Stimulated activated naive CD4-positive, alpha-beta T cell (primary cell): Measurements from ENCODE around the gene PDE9A.
"Not testable (repeated sequence)": the region's sequence is repeated elsewhere in the genome, so short reads cannot be mapped to it uniquely, and the experiment has no call there.

Experiments
- DNase-seq, 6 experiments: peaks; one replicate each; lab custom pipeline; 2025; lab: John Stamatoyannopoulos, UW

Gene PDE9A

DNA sequence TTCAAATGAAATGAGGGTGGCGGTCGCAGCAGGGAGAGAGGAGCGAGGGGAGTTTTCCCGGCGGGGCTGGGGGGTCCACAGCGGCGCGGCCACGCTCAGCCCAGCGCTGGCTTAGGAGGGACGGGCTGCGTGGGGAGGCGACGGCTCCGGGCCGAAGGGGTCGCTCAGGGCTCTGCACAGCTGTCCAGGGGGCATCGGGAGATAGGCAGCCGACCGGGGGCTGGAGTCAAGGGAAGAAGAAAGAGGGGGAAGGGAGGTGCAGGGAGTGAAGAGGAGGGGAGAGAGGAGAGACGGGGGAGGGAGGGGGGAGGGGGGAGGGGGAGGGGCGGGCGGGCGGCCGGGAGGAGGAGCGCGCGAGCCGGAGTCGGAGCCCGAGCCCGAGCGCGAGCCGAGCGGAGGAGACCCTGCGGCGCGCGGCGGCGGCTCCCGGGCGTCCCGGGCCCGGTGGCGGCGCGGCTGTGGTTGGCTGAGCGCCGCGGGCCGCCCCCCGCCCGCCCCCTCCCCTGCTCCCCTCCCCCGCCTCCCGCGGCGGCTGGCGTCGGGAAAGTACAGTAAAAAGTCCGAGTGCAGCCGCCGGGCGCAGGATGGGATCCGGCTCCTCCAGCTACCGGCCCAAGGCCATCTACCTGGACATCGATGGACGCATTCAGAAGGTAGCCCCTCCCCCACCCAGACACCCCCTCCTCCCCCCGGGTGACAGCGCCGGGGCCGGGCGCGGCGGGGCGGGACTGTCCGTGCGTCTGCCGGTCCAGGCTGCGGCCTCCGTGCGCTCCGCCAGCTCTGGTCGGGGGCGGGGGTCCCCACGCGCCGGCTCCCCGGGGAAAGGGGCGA, at the start of gene PDE9A:
PDE9A (plus strand) TSS at position 391 of the 831 bp plus-strand sequence; CDS start at position 585, 194 bp downstream.
- DNase-seq: peak; percentile 19 to 54 (median 31)

GRCh38 chr21:42607102-42607501, 46.3 kb upstream of the PDE9A start:
- DNase-seq: no peak

- no peak for DNase-seq
These were observed 45.8 kb upstream of the PDE9A start for GRCh38 chr21:42607525-42608102.

DNA sequence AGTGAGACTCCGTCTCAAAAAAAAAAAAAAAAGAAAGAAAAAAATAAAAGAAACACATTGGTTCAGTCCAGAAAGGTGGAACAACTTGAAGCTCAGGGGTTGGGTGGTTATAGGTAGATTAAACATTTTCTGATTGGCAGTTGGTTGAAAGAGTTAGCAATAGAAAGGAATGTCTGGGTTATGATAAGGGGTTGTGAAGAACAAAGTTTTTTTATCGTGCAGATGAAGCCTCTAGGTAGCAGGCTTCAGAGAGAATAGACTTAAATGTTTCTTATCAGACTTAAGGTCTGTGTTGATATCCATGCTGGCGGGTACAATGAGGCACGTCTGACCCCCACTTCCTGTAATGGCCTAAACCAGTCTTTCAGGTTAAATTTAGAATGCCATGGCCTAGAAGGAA, 45.0 kb upstream of the PDE9A start:
- DNase-seq: no peak

DNA sequence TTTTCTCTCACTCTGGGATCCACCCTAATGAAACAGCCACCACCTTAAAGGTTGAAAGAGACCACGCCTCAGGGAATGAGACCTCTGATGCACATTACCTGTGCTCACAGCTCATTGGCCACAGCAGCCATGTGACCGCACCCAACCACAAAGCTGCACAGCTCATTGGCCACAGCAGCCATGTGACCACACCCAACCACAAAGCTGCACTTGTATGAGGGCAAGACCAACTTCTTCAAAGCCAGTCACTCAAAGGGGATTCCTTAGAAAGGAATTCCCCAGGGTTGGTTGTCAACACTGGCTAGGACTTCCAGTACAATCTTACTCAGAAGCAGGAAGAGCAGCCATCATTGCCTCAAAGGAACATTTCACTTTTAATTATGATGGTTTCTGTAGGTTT, 43.6 kb upstream of the PDE9A start:
- peak in 3 of 6 experiments; percentile 10 to 38 (median 13) for DNase-seq

DNA sequence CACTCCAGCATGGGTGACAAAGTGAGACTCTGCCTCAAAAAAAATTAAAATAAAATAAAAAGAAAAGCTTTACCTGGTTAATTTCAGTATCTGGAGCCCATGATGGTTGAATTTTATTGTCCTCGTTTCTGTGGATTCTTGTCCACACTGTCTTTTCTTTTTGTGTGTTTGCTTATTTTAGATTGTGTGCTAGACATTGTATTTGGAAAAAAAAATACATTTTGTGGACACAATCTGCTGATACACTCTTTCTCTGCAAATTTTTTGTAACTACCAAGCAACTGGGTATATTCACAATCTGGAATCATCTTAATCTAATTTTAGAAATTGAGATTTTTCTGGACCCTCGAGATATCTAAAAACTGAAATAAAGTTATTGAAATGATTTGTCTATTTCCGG, 41.6 kb upstream of the PDE9A start:
- no peak for DNase-seq

DNA sequence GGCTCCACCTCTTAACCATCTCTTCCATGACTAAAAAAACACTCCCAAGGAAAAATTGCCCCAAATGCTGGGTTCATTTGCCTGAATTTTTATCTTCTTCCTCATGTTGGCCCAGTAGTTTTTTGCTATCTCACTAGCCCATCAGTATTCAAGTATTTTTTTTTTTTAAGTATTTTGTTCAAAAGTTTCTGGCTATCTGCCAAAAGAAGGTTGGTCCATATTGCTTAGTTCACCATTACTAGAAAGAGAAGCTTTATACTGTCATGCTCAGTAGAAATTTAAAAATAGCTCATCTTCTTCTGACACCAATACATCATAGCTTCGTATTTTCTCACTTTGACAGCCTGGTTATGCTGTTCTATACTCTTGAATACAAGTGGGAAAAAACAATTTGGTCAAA, 41.0 kb upstream of the PDE9A start:
- no peak for DNase-seq

- DNase-seq: no peak
These were observed 39.7 kb upstream of the PDE9A start for GRCh38 chr21:42613756-42614155.

DNA sequence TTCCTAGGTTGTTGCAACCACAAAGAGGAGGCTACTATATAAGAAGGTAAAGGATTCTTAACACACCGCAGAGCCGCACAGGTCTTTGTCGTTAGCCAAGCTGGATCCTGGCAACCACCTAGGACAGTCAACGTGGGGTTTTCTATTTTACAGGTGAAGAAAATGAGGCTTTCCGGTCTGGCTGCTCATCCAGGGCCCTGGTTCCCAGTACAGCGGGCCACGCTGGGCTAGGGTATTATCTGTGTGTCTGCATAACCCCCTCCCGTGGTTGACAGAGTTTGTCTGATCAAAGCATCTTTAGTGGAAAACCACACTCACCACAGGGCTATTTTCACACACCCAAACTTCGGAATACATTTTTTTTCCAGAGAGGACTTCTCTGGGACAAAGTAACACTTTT, 39.0 kb upstream of the PDE9A start:
- DNase-seq: peak in 5 of 6 experiments; percentile 34 to 69 (median 49)

- DNase-seq: peak; percentile 35 to 75 (median 46)
These were observed 38.5 kb upstream of the PDE9A start for GRCh38 chr21:42614811-42615351.

GRCh38 chr21:42615377-42615776, 38.0 kb upstream of the PDE9A start:
- not testable (repeated sequence) for DNase-seq

GRCh38 chr21:42615924-42616323, 37.5 kb upstream of the PDE9A start:
- DNase-seq: no peak

DNA sequence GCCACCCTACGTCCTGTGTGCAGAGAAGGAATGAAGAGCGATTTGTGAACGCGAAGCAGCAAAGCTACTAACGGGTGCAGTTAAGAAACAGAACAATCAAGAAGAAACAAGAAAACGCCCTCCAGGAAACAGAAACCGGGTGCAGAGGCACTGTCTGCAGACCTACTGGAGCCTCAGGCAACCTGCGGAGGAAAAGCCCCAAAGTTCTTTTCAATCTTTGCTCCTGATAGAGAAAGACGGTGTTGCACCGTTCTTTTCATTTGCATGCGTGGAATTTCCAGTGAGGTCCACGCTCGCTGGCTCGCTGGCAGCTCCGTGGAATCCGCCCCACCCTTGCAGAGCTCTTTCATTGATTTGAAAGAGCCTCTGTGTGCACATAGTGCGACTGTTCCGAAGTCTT, 37.0 kb upstream of the PDE9A start:
- peak in 4 of 6 experiments; percentile 5 to 68 (median 50) for DNase-seq

DNA sequence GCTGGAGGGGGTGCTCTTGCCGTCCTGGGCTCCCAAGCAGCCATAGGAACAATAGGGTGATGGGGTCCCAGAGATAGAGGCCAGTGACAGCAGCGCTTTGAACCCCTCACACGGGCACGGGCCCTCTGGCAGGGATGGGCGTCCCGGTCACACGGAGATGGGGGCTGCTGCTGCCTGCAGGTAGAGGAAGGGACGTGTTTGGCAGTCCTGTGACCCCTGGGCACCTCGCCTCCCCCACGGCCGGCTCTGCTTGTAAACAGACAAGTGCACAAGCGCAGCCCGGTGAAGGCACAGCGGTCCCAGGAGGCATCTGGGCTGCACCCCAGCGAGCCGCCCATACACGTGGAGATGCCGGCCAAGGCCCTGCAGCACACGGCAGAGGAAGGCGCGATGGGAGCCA, 36.5 kb upstream of the PDE9A start:
- no peak for DNase-seq

DNA sequence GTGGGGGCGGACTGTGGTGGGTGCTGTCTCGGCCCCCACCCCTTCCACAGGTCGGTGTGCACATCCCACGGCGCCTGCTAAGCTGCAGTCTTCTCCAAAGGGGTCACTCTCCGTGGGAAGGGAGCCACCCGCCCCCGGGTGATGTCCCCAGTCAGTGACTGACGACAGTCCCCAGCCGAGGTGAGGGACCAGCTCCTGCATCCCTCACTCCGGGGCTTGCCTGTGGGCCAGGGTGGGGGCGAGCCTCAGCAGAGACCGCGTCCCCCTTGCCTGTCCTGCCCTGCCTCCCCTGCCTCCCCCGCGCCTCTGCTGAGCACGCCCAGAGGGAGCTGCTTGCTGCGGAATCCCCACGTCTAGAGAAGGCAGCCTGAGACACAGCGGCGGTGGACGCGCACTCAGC, 35.9 kb upstream of the PDE9A start:
- no peak for DNase-seq

DNA sequence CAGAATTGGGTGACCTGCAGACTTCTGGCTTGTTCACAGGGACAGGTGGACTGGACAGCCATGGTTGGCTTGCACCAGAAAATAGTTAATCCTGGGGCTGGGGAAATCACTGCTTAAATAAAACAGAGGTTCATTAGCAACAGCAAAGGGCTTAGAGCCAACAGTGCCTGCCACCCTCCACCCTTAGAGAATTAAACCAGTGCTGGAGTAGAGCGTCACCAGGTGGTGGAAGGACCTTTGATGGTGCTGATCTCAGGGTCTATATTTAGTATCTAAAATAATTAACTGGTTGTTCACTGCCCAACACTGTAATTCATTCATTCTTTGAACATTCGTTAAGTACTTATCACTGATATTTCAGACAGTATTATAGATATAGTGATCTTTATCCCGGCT, 34.7 kb upstream of the PDE9A start:
- no peak for DNase-seq

- DNase-seq: no peak
These were observed 34.3 kb upstream of the PDE9A start for GRCh38 chr21:42619166-42619565.

GRCh38 chr21:42619841-42620240, 33.6 kb upstream of the PDE9A start:
- no peak for DNase-seq

GRCh38 chr21:42621166-42621818, 32.1 kb upstream of the PDE9A start:
- DNase-seq: no peak

- no peak for DNase-seq
These were observed 31.6 kb upstream of the PDE9A start for GRCh38 chr21:42621819-42622177.

DNA sequence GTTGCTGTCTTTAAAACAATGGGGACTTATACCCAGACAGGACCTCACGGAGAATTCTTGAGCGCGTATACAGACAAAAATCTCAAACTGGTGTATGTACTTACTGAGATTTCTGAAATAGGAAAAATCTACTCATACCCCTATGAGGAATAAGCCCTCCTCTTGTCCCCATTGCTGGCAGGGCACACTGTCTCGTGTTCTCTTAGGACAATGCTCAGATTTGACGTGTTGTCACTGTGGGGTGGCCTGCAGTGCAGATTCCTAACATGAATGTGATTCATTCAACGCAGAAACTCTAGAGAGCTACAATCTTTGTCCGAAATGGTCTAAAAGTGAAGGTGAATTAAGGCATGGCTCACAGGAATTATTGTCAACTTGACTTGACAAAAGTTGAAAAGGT, 31.1 kb upstream of the PDE9A start:
- no peak for DNase-seq

DNA sequence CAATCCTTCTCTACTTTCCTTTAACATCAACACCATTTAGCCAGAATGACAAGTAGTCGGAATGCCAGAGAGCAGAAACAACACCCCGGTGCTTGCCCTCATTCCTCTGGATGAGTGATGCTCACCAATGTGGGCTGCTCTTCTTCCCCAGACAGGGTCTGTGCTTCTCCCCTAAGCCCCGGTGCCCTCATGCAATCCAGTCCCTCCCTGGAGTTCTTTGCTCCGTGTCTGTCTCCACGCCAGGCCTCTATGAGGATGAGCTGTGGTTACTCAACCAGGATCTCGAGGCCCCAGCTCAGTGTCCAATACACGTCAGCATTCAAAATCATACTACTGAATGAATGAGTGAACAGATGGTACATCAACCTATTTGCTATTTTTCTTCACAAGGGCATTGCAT, 29.7 kb upstream of the PDE9A start:
- DNase-seq: no peak
